Ishikawa (cell line): Measurements from ENCODE around the gene TMUB2.

Experiments
- EP300 ChIP-seq: IDR thresholded peaks from 2 replicates; pipeline ENCODE4 v1.6.1; 2012; ENCODE audit warnings: borderline replicate concordance
- RAD21 ChIP-seq: IDR thresholded peaks from 2 replicates; pipeline ENCODE4 v1.6.1; 2012; ENCODE audit warnings: low read depth
- TEAD4 ChIP-seq: IDR thresholded peaks from 2 replicates; pipeline ENCODE4 v1.6.1; 2012
- YY1 ChIP-seq: IDR thresholded peaks from 2 replicates; pipeline ENCODE4 v1.6.1; 2012; ENCODE audit warnings: low read depth
- TF ChIP-seq, protein P1 (sequence below): IDR thresholded peaks from 2 replicates; pipeline ENCODE4 v1.6.1; 2012
- TF ChIP-seq, protein P2 (sequence below): IDR thresholded peaks from 2 replicates; pipeline ENCODE4 v1.6.1; 2012; ENCODE audit warnings: low read depth, mild to moderate bottlenecking

- TF ChIP-seq, protein P1, sequence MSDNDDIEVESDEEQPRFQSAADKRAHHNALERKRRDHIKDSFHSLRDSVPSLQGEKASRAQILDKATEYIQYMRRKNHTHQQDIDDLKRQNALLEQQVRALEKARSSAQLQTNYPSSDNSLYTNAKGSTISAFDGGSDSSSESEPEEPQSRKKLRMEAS, result no peak
- TF ChIP-seq, protein P2, sequence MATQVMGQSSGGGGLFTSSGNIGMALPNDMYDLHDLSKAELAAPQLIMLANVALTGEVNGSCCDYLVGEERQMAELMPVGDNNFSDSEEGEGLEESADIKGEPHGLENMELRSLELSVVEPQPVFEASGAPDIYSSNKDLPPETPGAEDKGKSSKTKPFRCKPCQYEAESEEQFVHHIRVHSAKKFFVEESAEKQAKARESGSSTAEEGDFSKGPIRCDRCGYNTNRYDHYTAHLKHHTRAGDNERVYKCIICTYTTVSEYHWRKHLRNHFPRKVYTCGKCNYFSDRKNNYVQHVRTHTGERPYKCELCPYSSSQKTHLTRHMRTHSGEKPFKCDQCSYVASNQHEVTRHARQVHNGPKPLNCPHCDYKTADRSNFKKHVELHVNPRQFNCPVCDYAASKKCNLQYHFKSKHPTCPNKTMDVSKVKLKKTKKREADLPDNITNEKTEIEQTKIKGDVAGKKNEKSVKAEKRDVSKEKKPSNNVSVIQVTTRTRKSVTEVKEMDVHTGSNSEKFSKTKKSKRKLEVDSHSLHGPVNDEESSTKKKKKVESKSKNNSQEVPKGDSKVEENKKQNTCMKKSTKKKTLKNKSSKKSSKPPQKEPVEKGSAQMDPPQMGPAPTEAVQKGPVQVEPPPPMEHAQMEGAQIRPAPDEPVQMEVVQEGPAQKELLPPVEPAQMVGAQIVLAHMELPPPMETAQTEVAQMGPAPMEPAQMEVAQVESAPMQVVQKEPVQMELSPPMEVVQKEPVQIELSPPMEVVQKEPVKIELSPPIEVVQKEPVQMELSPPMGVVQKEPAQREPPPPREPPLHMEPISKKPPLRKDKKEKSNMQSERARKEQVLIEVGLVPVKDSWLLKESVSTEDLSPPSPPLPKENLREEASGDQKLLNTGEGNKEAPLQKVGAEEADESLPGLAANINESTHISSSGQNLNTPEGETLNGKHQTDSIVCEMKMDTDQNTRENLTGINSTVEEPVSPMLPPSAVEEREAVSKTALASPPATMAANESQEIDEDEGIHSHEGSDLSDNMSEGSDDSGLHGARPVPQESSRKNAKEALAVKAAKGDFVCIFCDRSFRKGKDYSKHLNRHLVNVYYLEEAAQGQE, result no peak
- TF ChIP-seq RAD21 (no peak), TEAD4 (no peak), EP300 (no peak), YY1 (no peak)
These were observed 3.7 kb downstream of the TMUB2 start for GRCh38 chr17:44190481-44190880.
